Measurements from ENCODE around the gene DRAM1.
"Not testable (repeated sequence)": the region's sequence is repeated elsewhere in the genome, so short reads cannot be mapped to it uniquely, and the experiment has no call there.

DRAM1 gene

GRCh38 chr12:101859664-101860607 lies 17.4 kb upstream of the DRAM1 start:
- DNase-seq: no peak

- not testable (repeated sequence) for DNase-seq
Observed at GRCh38 chr12:101861688-101862087, 15.7 kb upstream of the DRAM1 start.

- DNase-seq: no peak
Observed at GRCh38 chr12:101862245-101862644, 15.1 kb upstream of the DRAM1 start.

- no peak for DNase-seq
Observed at GRCh38 chr12:101863981-101864380, 13.4 kb upstream of the DRAM1 start.

- DNase-seq: no peak
Observed at GRCh38 chr12:101866615-101867373, 10.6 kb upstream of the DRAM1 start.

GRCh38 chr12:101867619-101868018 lies 9.8 kb upstream of the DRAM1 start:
- not testable (repeated sequence) for DNase-seq

GRCh38 chr12:101870925-101871324 lies 6.5 kb upstream of the DRAM1 start:
- no peak for DNase-seq

GRCh38 chr12:101875162-101875561 lies 2.2 kb upstream of the DRAM1 start:
- no peak for DNase-seq

GRCh38 chr12:101876322-101876860 lies 989 bp upstream of the DRAM1 start:
- DNase-seq: no peak

- no peak for DNase-seq
Observed at GRCh38 chr12:101877806-101878242, 444 bp downstream of the DRAM1 start.

GRCh38 chr12:101878243-101878821 lies 952 bp downstream of the DRAM1 start:
- DNase-seq: no peak

- no peak for DNase-seq
Observed at GRCh38 chr12:101880769-101881168, 3.4 kb downstream of the DRAM1 start.

- DNase-seq: no peak
Observed at GRCh38 chr12:101881228-101881627, 3.8 kb downstream of the DRAM1 start.

GRCh38 chr12:101884174-101884573 lies 6.8 kb downstream of the DRAM1 start:
- no peak for DNase-seq

- not testable (repeated sequence) for DNase-seq
Observed at GRCh38 chr12:101884781-101885340, 7.5 kb downstream of the DRAM1 start.

- DNase-seq: no peak
Observed at GRCh38 chr12:101885912-101886561, 8.7 kb downstream of the DRAM1 start.

GRCh38 chr12:101889211-101889752 lies 11.9 kb downstream of the DRAM1 start:
- no peak for DNase-seq

- no peak for DNase-seq
Observed at GRCh38 chr12:101891462-101891971, 14.1 kb downstream of the DRAM1 start.

- DNase-seq: no peak
Observed at GRCh38 chr12:101892794-101893193, 15.4 kb downstream of the DRAM1 start.

- no peak for DNase-seq
Observed at GRCh38 chr12:101901777-101902176, 24.4 kb downstream of the DRAM1 start.

- DNase-seq: no peak
Observed at GRCh38 chr12:101902641-101903040, 25.3 kb downstream of the DRAM1 start.

GRCh38 chr12:101906226-101906625 lies 28.8 kb downstream of the DRAM1 start:
- DNase-seq: no peak
